ENCODE data around the gene ACOT2. TPM values are rescaled to one million over a fixed set of nuclear protein-coding genes. Genes with fewer than 3 reads are reported as not detected.
"Not testable (repeated sequence)": the region's sequence is repeated elsewhere in the genome, so short reads cannot be mapped to it uniquely, and the experiment has no call there.

ACOT2 gene
- total RNA-seq, result 10 to 100 TPM; 19.9 to 36.9 TPM
- polyA plus RNA-seq, result 10 to 100 TPM; 19.4 to 28.7 TPM
- long read RNA-seq, donor 1, transcript ACOT2-201 (3 exons, 1,774 nt), result major isoform, 159 of 182 reads
- long read RNA-seq, donor 1, partial matches to known transcripts, result 3 of 182 reads
- long read RNA-seq, donor 1, other reads (novel, unspliced or antisense), result 20 of 182 reads
- long read RNA-seq, donor 2, transcript ACOT2-201 (3 exons, 1,774 nt), result major isoform, 13 of 21 reads
- long read RNA-seq, donor 2, partial matches to known transcripts, result 1 of 21 reads
- long read RNA-seq, donor 2, other reads (novel, unspliced or antisense), result 7 of 21 reads

GRCh38 chr14:73569185-73569958 is at the start of gene ACOT2:
Gene ACOT2 (plus strand): TSS chr14:73569213. CDS start chr14:73569241, 28 bp downstream.
- H3K9me3 ChIP-seq (ENCODE audit: control insufficient read depth, low read length); H3K36me3 ChIP-seq (ENCODE audit: control insufficient read depth in 1 of 2, insufficient read depth in 2 of 2, low read length in 1 of 2); H3K27me3 ChIP-seq (ENCODE audit: control insufficient read depth in 1 of 2, insufficient read depth in 2 of 2, low read length in 1 of 2); H3K4me1 ChIP-seq (ENCODE audit: control insufficient read depth in 1 of 2, insufficient read depth in 2 of 2, low read length in 2 of 2): not testable (repeated sequence)
- intact Hi-C loops (cut with DNase I), result loop anchor here (5.0 to 10.0 kb wide), 3 partner anchors 45 to 65 kb away; partner anchors contain the start of gene ACOT6 (in 1 of the 2)
- peak within 1 kb of the TSS; percentile 63 to 82 for H3K4me3 ChIP-seq (ENCODE audit: low read length in 2 of 2)
- H3K27ac ChIP-seq (ENCODE audit: low read depth in 1 of 2, low read length in 2 of 2), result peak within 1 kb of the TSS; percentile 73 to 98
- peak; percentile 87 to 91 for DNase-seq
- WGBS, 2 donors, result 1% methylated on average over 49 to 83 of the region's 83 CpGs
- peak; percentile 91 for ATAC-seq (ENCODE audit: low FRiP score)

GRCh38 chr14:73521229-73521628 is 47.8 kb upstream of the ACOT2 start:
- Histone ChIP-seq H3K4me3 (ENCODE audit: low read length in 2 of 2) (no peak overlapping the region), H3K27me3 (ENCODE audit: control insufficient read depth in 1 of 2, insufficient read depth in 2 of 2, low read length in 1 of 2) (no peaks in the 10 kb centered on the region), H3K9me3 (ENCODE audit: control insufficient read depth, low read length) (no peaks in the 10 kb centered on the region), H3K36me3 (ENCODE audit: control insufficient read depth in 1 of 2, insufficient read depth in 2 of 2, low read length in 1 of 2) (peaks cover 0 to 4% of the 10 kb centered on the region in 2 donors), H3K4me1 (ENCODE audit: control insufficient read depth in 1 of 2, insufficient read depth in 2 of 2, low read length in 2 of 2) (no peaks in the 10 kb centered on the region), H3K27ac (ENCODE audit: low read depth in 1 of 2, low read length in 2 of 2) (no peak overlapping the region)
- ATAC-seq (ENCODE audit: low FRiP score) (no peak), DNase-seq (no peak)
- intact Hi-C loops (cut with DNase I), result no loop called here
- WGBS, 2 donors, result 95 to 97% methylated on average over 4 of the region's 4 CpGs

GRCh38 chr14:73524493-73524892 is 44.5 kb upstream of the ACOT2 start:
- intact Hi-C loops (cut with DNase I), result no loop called here
- Histone ChIP-seq H3K27ac (ENCODE audit: low read depth in 1 of 2, low read length in 2 of 2) (no peak overlapping the region), H3K4me1 (ENCODE audit: control insufficient read depth in 1 of 2, insufficient read depth in 2 of 2, low read length in 2 of 2) (no peaks in the 10 kb centered on the region), H3K27me3 (ENCODE audit: control insufficient read depth in 1 of 2, insufficient read depth in 2 of 2, low read length in 1 of 2) (no peaks in the 10 kb centered on the region), H3K4me3 (ENCODE audit: low read length in 2 of 2) (no peak overlapping the region), H3K36me3 (ENCODE audit: control insufficient read depth in 1 of 2, insufficient read depth in 2 of 2, low read length in 1 of 2) (peaks cover 0 to 4% of the 10 kb centered on the region in 2 donors), H3K9me3 (ENCODE audit: control insufficient read depth, low read length) (peaks cover 3% of the 10 kb centered on the region)
- 87 to 88% methylated on average over 4 of the region's 4 CpGs for WGBS, 2 donors
- ATAC-seq (ENCODE audit: low FRiP score) (no peak), DNase-seq (no peak)

- intact Hi-C loops (cut with DNase I), result no loop called here
- Histone ChIP-seq H3K4me3 (ENCODE audit: low read length in 2 of 2) (no peak overlapping the region), H3K36me3 (ENCODE audit: control insufficient read depth in 1 of 2, insufficient read depth in 2 of 2, low read length in 1 of 2) (peaks cover 0 to 4% of the 10 kb centered on the region in 2 donors), H3K4me1 (ENCODE audit: control insufficient read depth in 1 of 2, insufficient read depth in 2 of 2, low read length in 2 of 2) (no peaks in the 10 kb centered on the region), H3K27me3 (ENCODE audit: control insufficient read depth in 1 of 2, insufficient read depth in 2 of 2, low read length in 1 of 2) (no peaks in the 10 kb centered on the region), H3K9me3 (ENCODE audit: control insufficient read depth, low read length) (peaks cover 3% of the 10 kb centered on the region), H3K27ac (ENCODE audit: low read depth in 1 of 2, low read length in 2 of 2) (no peak overlapping the region)
- ATAC-seq (ENCODE audit: low FRiP score) (peak; percentile 19), DNase-seq (no peak)
- 91% methylated on average over 6 of the region's 6 CpGs for WGBS, 2 donors
Measured at GRCh38 chr14:73526036-73526984, 42.7 kb upstream of the ACOT2 start.

GRCh38 chr14:73529356-73529755 is 39.7 kb upstream of the ACOT2 start:
- ATAC-seq (ENCODE audit: low FRiP score); H3K4me1 ChIP-seq (ENCODE audit: control insufficient read depth in 1 of 2, insufficient read depth in 2 of 2, low read length in 2 of 2); H3K4me3 ChIP-seq (ENCODE audit: low read length in 2 of 2); intact Hi-C loops (cut with DNase I); H3K27me3 ChIP-seq (ENCODE audit: control insufficient read depth in 1 of 2, insufficient read depth in 2 of 2, low read length in 1 of 2); H3K27ac ChIP-seq (ENCODE audit: low read depth in 1 of 2, low read length in 2 of 2); H3K9me3 ChIP-seq (ENCODE audit: control insufficient read depth, low read length); H3K36me3 ChIP-seq (ENCODE audit: control insufficient read depth in 1 of 2, insufficient read depth in 2 of 2, low read length in 1 of 2); DNase-seq: not testable (repeated sequence)
- WGBS, 2 donors, result 84 to 89% methylated on average over 2 of the region's 2 CpGs

- H3K27ac ChIP-seq (ENCODE audit: low read depth in 1 of 2, low read length in 2 of 2); ATAC-seq (ENCODE audit: low FRiP score); DNase-seq; H3K27me3 ChIP-seq (ENCODE audit: control insufficient read depth in 1 of 2, insufficient read depth in 2 of 2, low read length in 1 of 2); intact Hi-C loops (cut with DNase I); H3K4me3 ChIP-seq (ENCODE audit: low read length in 2 of 2); H3K9me3 ChIP-seq (ENCODE audit: control insufficient read depth, low read length); H3K36me3 ChIP-seq (ENCODE audit: control insufficient read depth in 1 of 2, insufficient read depth in 2 of 2, low read length in 1 of 2); H3K4me1 ChIP-seq (ENCODE audit: control insufficient read depth in 1 of 2, insufficient read depth in 2 of 2, low read length in 2 of 2): not testable (repeated sequence)
- WGBS, 2 donors, result 51 to 61% methylated on average over 3 of the region's 3 CpGs
Measured at GRCh38 chr14:73531971-73532370, 37.0 kb upstream of the ACOT2 start.

- DNase-seq (peak in 1 of 2 donors; percentile 87), ATAC-seq (ENCODE audit: low FRiP score) (peak; percentile 81)
- WGBS, 2 donors, result 0% methylated on average over 23 to 84 of the region's 84 CpGs
- H3K36me3 ChIP-seq (ENCODE audit: control insufficient read depth in 1 of 2, insufficient read depth in 2 of 2, low read length in 1 of 2); intact Hi-C loops (cut with DNase I); H3K9me3 ChIP-seq (ENCODE audit: control insufficient read depth, low read length); H3K27me3 ChIP-seq (ENCODE audit: control insufficient read depth in 1 of 2, insufficient read depth in 2 of 2, low read length in 1 of 2); H3K4me1 ChIP-seq (ENCODE audit: control insufficient read depth in 1 of 2, insufficient read depth in 2 of 2, low read length in 2 of 2): not testable (repeated sequence)
- Histone ChIP-seq H3K27ac (ENCODE audit: low read depth in 1 of 2, low read length in 2 of 2) (peak overlapping the region in 1 of 2 donors; percentile 97), H3K4me3 (ENCODE audit: low read length in 2 of 2) (peak overlapping the region; percentile 26 to 54)
Measured at GRCh38 chr14:73537244-73538045, 31.6 kb upstream of the ACOT2 start.

- H3K36me3 ChIP-seq (ENCODE audit: control insufficient read depth in 1 of 2, insufficient read depth in 2 of 2, low read length in 1 of 2); H3K4me1 ChIP-seq (ENCODE audit: control insufficient read depth in 1 of 2, insufficient read depth in 2 of 2, low read length in 2 of 2); H3K27me3 ChIP-seq (ENCODE audit: control insufficient read depth in 1 of 2, insufficient read depth in 2 of 2, low read length in 1 of 2); H3K27ac ChIP-seq (ENCODE audit: low read depth in 1 of 2, low read length in 2 of 2); DNase-seq; H3K9me3 ChIP-seq (ENCODE audit: control insufficient read depth, low read length); intact Hi-C loops (cut with DNase I); H3K4me3 ChIP-seq (ENCODE audit: low read length in 2 of 2): not testable (repeated sequence)
- peak; percentile 80 for ATAC-seq (ENCODE audit: low FRiP score)
- 41 to 49% methylated on average over 3 to 5 of the region's 5 CpGs for WGBS, 2 donors
Measured at GRCh38 chr14:73539017-73539416, 30.0 kb upstream of the ACOT2 start.

Measured in aorta (tissue), 5 donors.